Gastrocnemius medialis (tissue), 4 donors: ENCODE data around the gene EXTL1.

Experiments
- CTCF ChIP-seq, 5 experiments: fragments of 450-650 bp in 3 of 5; fragments of 200-600 bp in 2 of 5; sonication (generic) in 2 of 5; IDR thresholded peaks in 4 of 5; conservative IDR thresholded peaks in 1 of 5; 1 replicate in 4 of 5; 2 replicates in 1 of 5; pipeline ENCODE4 v1.5.1; 2016 to 2019; ENCODE audit warnings: antibody characterized with exemption in 5 of 5, mild to moderate bottlenecking in 3 of 5, moderate library complexity in 3 of 5
- POLR2A ChIP-seq, 2 donors: fragments of 450-650 bp; IDR thresholded peaks; one replicate each; pipeline ENCODE4 v1.6.1; 2017; ENCODE audit warnings: antibody characterized with exemption in 2 of 2, mild to moderate bottlenecking in 2 of 2, moderate library complexity in 2 of 2

- TF ChIP-seq CTCF (IDR thresholded peaks at IDR 0.05 in 4 of 5, conservative IDR thresholded peaks at IDR 0.05 in 1 of 5) (no peak), POLR2A (IDR thresholded peaks at IDR 0.05) (no peak)
Observed at GRCh38 chr1:25990702-25991395, 30.7 kb upstream of the EXTL1 start.
